PFSK-1 (cell line): ENCODE results near the gene CEP55.

Experiments
- POLR2AphosphoS5 ChIP-seq: IDR thresholded peaks from 2 replicates; pipeline ENCODE4 v1.6.1; 2012; ENCODE audit warnings: low read depth, mild to moderate bottlenecking, control low read depth, low read length, moderate library complexity
- REST ChIP-seq, 2 experiments: IDR thresholded peaks; 2 replicates each; pipeline versions ENCODE4 v1.6.1 to v1.8.0; 2011 to 2012; ENCODE audit warnings: low read depth in 2 of 2, low read length in 2 of 2, control low read depth in 1 of 2, inconsistent platforms in 1 of 2, mild to moderate bottlenecking in 1 of 2, moderate library complexity in 1 of 2; ENCODE audit not compliant: insufficient read depth in 1 of 2
- TAF1 ChIP-seq: IDR thresholded peaks from 2 replicates; pipeline ENCODE4 v1.6.1; 2012; ENCODE audit warnings: low read length, control low read depth, borderline replicate concordance; ENCODE audit not compliant: insufficient read depth

GRCh38 chr10:93553482-93554315 lies 57.3 kb downstream of the CEP55 start:
- TF ChIP-seq TAF1 (no peak), REST (IDR thresholded peaks at IDR 0.05; ENCODE audit: insufficient read depth in 1 of 2, low read depth in 2 of 2, low read length in 2 of 2) (no peak), POLR2AphosphoS5 (no peak)
